ENCODE results near the gene SMTNL2.
A peak's percentile ranks its signal among the peaks of the same experiment; 100 is the strongest.

SMTNL2 gene

GRCh38 chr17:4607261-4607741, 23.0 kb downstream of the SMTNL2 start:
- no peak overlapping the region for H3K9ac ChIP-seq
- H3K4me1 ChIP-seq: peaks cover 31% of the 10 kb centered on the region
- no peaks in the 10 kb centered on the region for H3K9me3 ChIP-seq (ENCODE audit: control insufficient read depth, low read length)
- peak overlapping the region; percentile 56 for H3K4me2 ChIP-seq (ENCODE audit: low read length)
- no peaks in the 10 kb centered on the region for H3K27me3 ChIP-seq (ENCODE audit: control insufficient read depth, insufficient read depth, low read length)
- no peak for TF ChIP-seq CTCF (IDR thresholded peaks at IDR 0.05)
- H3K36me3 ChIP-seq (ENCODE audit: control insufficient read depth, insufficient read depth, low read length): no peaks in the 10 kb centered on the region
- peak overlapping the region; percentile 59 for H2AFZ ChIP-seq
- peak overlapping the region; percentile 47 for H3K27ac ChIP-seq
- no peak overlapping the region for H3K4me3 ChIP-seq (ENCODE audit: low read depth, low read length)
- H3K79me2 ChIP-seq: no peaks in the 10 kb centered on the region

- Histone ChIP-seq H3K27ac (peak overlapping the region; percentile 47), H2AFZ (peak overlapping the region; percentile 59), H3K4me3 (ENCODE audit: low read depth, low read length) (no peak overlapping the region), H3K4me1 (peaks cover 31% of the 10 kb centered on the region), H3K79me2 (no peaks in the 10 kb centered on the region), H3K9me3 (ENCODE audit: control insufficient read depth, low read length) (no peaks in the 10 kb centered on the region), H3K9ac (no peak overlapping the region), H3K36me3 (ENCODE audit: control insufficient read depth, insufficient read depth, low read length) (no peaks in the 10 kb centered on the region), H3K4me2 (ENCODE audit: low read length) (peak overlapping the region; percentile 56), H3K27me3 (ENCODE audit: control insufficient read depth, insufficient read depth, low read length) (no peaks in the 10 kb centered on the region)
- no peak for TF ChIP-seq CTCF (IDR thresholded peaks at IDR 0.05)
Measured at GRCh38 chr17:4607773-4608187, 23.5 kb downstream of the SMTNL2 start.

GRCh38 chr17:4609761-4610160, 25.4 kb downstream of the SMTNL2 start:
- Histone ChIP-seq H3K9me3 (ENCODE audit: control insufficient read depth, low read length) (no peaks in the 10 kb centered on the region), H3K79me2 (no peaks in the 10 kb centered on the region), H3K36me3 (ENCODE audit: control insufficient read depth, insufficient read depth, low read length) (no peaks in the 10 kb centered on the region), H3K27me3 (ENCODE audit: control insufficient read depth, insufficient read depth, low read length) (no peaks in the 10 kb centered on the region), H2AFZ (peak overlapping the region; percentile 50), H3K27ac (no peak overlapping the region), H3K4me1 (peaks cover 21% of the 10 kb centered on the region), H3K4me2 (ENCODE audit: low read length) (no peak overlapping the region), H3K4me3 (ENCODE audit: low read depth, low read length) (no peak overlapping the region), H3K9ac (no peak overlapping the region)
- TF ChIP-seq CTCF (IDR thresholded peaks at IDR 0.05): no peak

- no peak for TF ChIP-seq CTCF (IDR thresholded peaks at IDR 0.05)
- Histone ChIP-seq H3K4me1 (peaks cover 20% of the 10 kb centered on the region), H3K27me3 (ENCODE audit: control insufficient read depth, insufficient read depth, low read length) (no peaks in the 10 kb centered on the region), H3K36me3 (ENCODE audit: control insufficient read depth, insufficient read depth, low read length) (no peaks in the 10 kb centered on the region), H3K4me2 (ENCODE audit: low read length) (peak overlapping the region; percentile 34), H2AFZ (peak overlapping the region; percentile 50), H3K9me3 (ENCODE audit: control insufficient read depth, low read length) (no peaks in the 10 kb centered on the region), H3K4me3 (ENCODE audit: low read depth, low read length) (no peak overlapping the region), H3K79me2 (no peaks in the 10 kb centered on the region), H3K9ac (no peak overlapping the region), H3K27ac (no peak overlapping the region)
Measured at GRCh38 chr17:4610162-4610561, 25.8 kb downstream of the SMTNL2 start.

GRCh38 chr17:4610656-4611055, 26.3 kb downstream of the SMTNL2 start:
- no peak for TF ChIP-seq CTCF (IDR thresholded peaks at IDR 0.05)
- Histone ChIP-seq H3K36me3 (ENCODE audit: control insufficient read depth, insufficient read depth, low read length) (no peaks in the 10 kb centered on the region), H3K9me3 (ENCODE audit: control insufficient read depth, low read length) (no peaks in the 10 kb centered on the region), H2AFZ (no peak overlapping the region), H3K27me3 (ENCODE audit: control insufficient read depth, insufficient read depth, low read length) (no peaks in the 10 kb centered on the region), H3K79me2 (no peaks in the 10 kb centered on the region), H3K4me2 (ENCODE audit: low read length) (no peak overlapping the region), H3K4me1 (peaks cover 20% of the 10 kb centered on the region), H3K9ac (no peak overlapping the region), H3K27ac (no peak overlapping the region), H3K4me3 (ENCODE audit: low read depth, low read length) (no peak overlapping the region)

Data from parathyroid adenoma (tissue), 2 donors.